DOHH2 (cell line): ENCODE measurements around the gene NKD1.

Source experiments
- EZH2phosphoT487 ChIP-seq: fragments of 200-600 bp; sonication (generic); IDR thresholded peaks from 2 replicates; pipeline ENCODE4 v1.6.1; 2017; ENCODE audit warnings: borderline replicate concordance, mild to moderate bottlenecking, antibody characterized with exemption, low read length, moderate library complexity, mixed read lengths
- TF ChIP-seq, protein P1 (sequence below): fragments of 200-600 bp; sonication (generic); IDR thresholded peaks from one replicate; pipeline ENCODE4 v1.5.1; 2014; ENCODE audit warnings: antibody characterized with exemption, mild to moderate bottlenecking, low read depth, low read length; ENCODE audit not compliant: poor library complexity, severe bottlenecking

- TF ChIP-seq, protein P1, sequence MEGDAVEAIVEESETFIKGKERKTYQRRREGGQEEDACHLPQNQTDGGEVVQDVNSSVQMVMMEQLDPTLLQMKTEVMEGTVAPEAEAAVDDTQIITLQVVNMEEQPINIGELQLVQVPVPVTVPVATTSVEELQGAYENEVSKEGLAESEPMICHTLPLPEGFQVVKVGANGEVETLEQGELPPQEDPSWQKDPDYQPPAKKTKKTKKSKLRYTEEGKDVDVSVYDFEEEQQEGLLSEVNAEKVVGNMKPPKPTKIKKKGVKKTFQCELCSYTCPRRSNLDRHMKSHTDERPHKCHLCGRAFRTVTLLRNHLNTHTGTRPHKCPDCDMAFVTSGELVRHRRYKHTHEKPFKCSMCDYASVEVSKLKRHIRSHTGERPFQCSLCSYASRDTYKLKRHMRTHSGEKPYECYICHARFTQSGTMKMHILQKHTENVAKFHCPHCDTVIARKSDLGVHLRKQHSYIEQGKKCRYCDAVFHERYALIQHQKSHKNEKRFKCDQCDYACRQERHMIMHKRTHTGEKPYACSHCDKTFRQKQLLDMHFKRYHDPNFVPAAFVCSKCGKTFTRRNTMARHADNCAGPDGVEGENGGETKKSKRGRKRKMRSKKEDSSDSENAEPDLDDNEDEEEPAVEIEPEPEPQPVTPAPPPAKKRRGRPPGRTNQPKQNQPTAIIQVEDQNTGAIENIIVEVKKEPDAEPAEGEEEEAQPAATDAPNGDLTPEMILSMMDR: no peak
- no peak for TF ChIP-seq EZH2phosphoT487
Measured at GRCh38 chr16:50591209-50591608, 43.0 kb downstream of the NKD1 start.
